Measurements from ENCODE around the gene NOTCH1.

Gene NOTCH1

DNA sequence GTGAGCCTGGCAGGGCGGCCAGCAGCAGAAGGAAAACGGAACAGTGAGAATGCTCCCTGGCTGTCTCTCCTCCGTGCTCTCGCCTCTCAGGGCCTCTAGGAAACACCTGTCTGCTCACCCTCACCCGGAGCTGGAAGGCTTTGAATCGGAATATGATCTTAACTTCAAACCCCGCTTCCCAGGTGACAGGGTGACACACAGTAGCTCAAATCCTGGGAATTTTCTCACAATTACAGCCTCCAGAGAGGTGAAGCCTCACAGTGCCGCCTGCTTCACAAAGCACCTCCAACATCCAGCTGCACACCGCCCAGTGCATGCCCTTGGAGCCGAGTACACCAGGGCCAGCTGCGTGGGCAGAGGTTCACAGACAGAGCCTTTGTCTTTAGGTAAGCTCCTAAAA lies 75.5 kb downstream of the NOTCH1 start:
- no peak for DNase-seq (ENCODE audit: extremely low read depth, low read depth)
- TF ChIP-seq, protein P1, sequence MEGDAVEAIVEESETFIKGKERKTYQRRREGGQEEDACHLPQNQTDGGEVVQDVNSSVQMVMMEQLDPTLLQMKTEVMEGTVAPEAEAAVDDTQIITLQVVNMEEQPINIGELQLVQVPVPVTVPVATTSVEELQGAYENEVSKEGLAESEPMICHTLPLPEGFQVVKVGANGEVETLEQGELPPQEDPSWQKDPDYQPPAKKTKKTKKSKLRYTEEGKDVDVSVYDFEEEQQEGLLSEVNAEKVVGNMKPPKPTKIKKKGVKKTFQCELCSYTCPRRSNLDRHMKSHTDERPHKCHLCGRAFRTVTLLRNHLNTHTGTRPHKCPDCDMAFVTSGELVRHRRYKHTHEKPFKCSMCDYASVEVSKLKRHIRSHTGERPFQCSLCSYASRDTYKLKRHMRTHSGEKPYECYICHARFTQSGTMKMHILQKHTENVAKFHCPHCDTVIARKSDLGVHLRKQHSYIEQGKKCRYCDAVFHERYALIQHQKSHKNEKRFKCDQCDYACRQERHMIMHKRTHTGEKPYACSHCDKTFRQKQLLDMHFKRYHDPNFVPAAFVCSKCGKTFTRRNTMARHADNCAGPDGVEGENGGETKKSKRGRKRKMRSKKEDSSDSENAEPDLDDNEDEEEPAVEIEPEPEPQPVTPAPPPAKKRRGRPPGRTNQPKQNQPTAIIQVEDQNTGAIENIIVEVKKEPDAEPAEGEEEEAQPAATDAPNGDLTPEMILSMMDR (IDR thresholded peaks at IDR 0.05; ENCODE audit: low read depth, low read length), result no peak

DNA sequence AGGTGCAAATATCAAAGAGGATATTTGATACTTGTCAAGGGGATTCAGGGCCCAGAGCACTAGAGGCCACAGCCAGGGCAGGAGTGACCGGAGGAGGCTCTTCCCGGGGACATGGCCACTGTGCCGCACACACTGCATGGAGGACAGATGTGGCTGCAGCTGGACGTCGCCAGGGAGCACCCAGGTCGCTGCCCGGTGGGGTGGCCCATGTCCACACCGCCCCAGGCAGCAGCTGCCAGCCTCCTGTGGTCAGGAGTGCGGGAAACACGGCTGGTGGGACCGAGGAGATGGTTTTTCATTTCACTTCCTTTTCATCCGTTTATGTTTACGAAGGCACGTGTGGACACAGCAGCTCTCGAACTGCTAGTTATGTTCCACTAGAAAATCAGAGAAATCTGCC lies 78.1 kb downstream of the NOTCH1 start:
- no peak for DNase-seq (ENCODE audit: extremely low read depth, low read depth)
- TF ChIP-seq, protein P1 (IDR thresholded peaks at IDR 0.05; ENCODE audit: low read depth, low read length), result no peak

DNA sequence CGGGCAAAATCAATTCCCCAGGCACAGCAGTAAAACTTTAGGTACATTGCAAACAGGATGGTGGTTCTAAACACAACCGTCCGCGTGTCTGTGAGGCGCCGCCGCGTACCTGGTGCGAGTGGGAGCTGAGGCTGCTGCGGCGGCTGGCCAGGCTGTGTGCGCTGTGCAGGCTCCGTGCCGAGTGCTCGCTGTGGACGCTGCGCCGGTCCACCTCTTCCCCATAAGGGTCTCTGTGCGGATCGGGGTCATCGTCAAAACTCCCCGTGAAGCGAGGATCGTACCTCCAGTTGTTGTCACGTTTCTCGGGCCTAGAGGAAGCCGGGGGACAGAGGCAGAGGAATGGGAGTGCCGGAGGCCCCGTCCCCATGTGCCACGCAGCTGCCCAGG lies 79.7 kb downstream of the NOTCH1 start:
- no peak for DNase-seq (ENCODE audit: extremely low read depth, low read depth)
- TF ChIP-seq, protein P1 (IDR thresholded peaks at IDR 0.05; ENCODE audit: low read depth, low read length), result no peak

GRCh38 chr9:136465500-136466154 lies 80.2 kb downstream of the NOTCH1 start:
- TF ChIP-seq, protein P1 (IDR thresholded peaks at IDR 0.05; ENCODE audit: low read depth, low read length), result no peak
- DNase-seq (ENCODE audit: extremely low read depth, low read depth), result no peak

- no peak for DNase-seq (ENCODE audit: extremely low read depth, low read depth)
- TF ChIP-seq, protein P1 (IDR thresholded peaks at IDR 0.05; ENCODE audit: low read depth, low read length), result no peak
Measured at GRCh38 chr9:136464241-136464640, 81.6 kb downstream of the NOTCH1 start.

- TF ChIP-seq, protein P1 (IDR thresholded peaks at IDR 0.05; ENCODE audit: low read depth, low read length), result no peak
- no peak for DNase-seq (ENCODE audit: extremely low read depth, low read depth)
Measured at GRCh38 chr9:136463578-136463977, 82.3 kb downstream of the NOTCH1 start.

- no peak for DNase-seq (ENCODE audit: extremely low read depth, low read depth)
- TF ChIP-seq, protein P1 (IDR thresholded peaks at IDR 0.05; ENCODE audit: low read depth, low read length), result no peak
Measured at GRCh38 chr9:136462664-136463063, 83.2 kb downstream of the NOTCH1 start.

Measured in AG09319 (cell line).